NB4 (cell line): ENCODE measurements around the gene RNF145.

ENCODE experiments used
- CTCF ChIP-seq: IDR thresholded peaks from one replicate; pipeline ENCODE4 v1.5.1; 2012; ENCODE audit warnings: low read depth, low read length
- MAX ChIP-seq: IDR thresholded peaks from 2 replicates; pipeline ENCODE4 v1.6.1; 2011; ENCODE audit warnings: low read depth, low read length
- MYC ChIP-seq: IDR thresholded peaks from 2 replicates; pipeline ENCODE4 v1.6.1; 2011; ENCODE audit warnings: low read depth, low read length
- POLR2A ChIP-seq: IDR thresholded peaks from 2 replicates; pipeline ENCODE4 v1.6.1; 2011; ENCODE audit warnings: mild to moderate bottlenecking; ENCODE audit not compliant: insufficient read length; ENCODE audit errors: extremely low read depth

- TF ChIP-seq MAX (no peak), CTCF (no peak), POLR2A (no peak), MYC (no peak)
These were observed 2.5 kb downstream of the RNF145 start for GRCh38 chr5:159206818-159207217.
